ENCODE results near the gene MLLT11.

GRCh38 chr1:151024540-151025146, 35.6 kb upstream of the MLLT11 start:
- TF ChIP-seq CTCF (conservative IDR thresholded peaks at IDR 0.05) (peak; percentile 79), EZH2 (IDR thresholded peaks at IDR 0.05; ENCODE audit: low read depth) (no peak)

Measured in PC-9 (cell line).